ENCODE measurements around the gene FLRT3. TPM values are rescaled to one million over a fixed set of nuclear protein-coding genes. Genes with fewer than 3 reads are reported as not detected.

The FLRT3 gene
- total RNA-seq, 1 donor, result 2.5 TPM

Small RNA genes lying within 50 kb of the gene (small RNA-seq; reads per million reads assigned to genes)
- not detected for gene RNU6-228P

Data from osteoblast (primary cell).